ENCODE data around the gene PLK5. TPM values are rescaled to one million over a fixed set of nuclear protein-coding genes. Genes with fewer than 3 reads are reported as not detected.

PLK5 gene
- total RNA-seq, 1 donor from 2014 or later, result 0.26 TPM

DNA sequence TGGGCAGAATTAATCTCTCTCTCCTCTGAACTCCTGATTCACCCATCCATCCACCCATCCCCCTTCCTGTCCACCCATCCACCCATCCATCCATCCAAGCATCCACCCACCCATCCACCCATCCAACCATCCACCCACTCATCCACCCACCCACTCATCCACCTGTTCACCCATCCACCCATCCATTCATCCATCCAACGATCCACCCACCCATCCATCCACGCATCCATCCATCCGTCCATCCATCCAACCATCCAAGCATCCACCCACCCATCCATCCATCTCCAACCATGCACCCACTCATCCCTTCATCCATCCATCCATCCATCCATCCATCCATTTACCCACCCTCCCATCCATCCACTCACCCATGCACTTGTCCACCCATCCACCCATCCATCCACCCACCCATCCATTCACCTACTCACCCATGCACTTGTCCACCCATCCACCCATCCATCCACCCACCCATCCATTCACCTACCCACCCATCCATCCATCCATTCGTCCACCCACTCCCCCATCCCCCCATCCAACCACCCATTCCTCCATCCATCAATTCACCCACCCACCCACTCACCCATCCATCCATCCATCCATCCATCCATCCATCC is 25.6 kb downstream of the PLK5 start:
- no peaks in the 10 kb centered on the region for H3K9me3 Mint-ChIP-seq (ENCODE audit: low read depth)
- H3K27ac Mint-ChIP-seq, result no peak overlapping the region
- H3K27me3 Mint-ChIP-seq, result peaks cover 9% of the 10 kb centered on the region
- no peaks in the 10 kb centered on the region for H3K4me1 Mint-ChIP-seq (ENCODE audit: low read depth)
- H3K4me3 Mint-ChIP-seq (ENCODE audit: low read depth), result no peak overlapping the region
- DNase-seq (ENCODE audit: low spot score, unreplicated experiment), result no peak
- H3K36me3 Mint-ChIP-seq (ENCODE audit: insufficient read depth), result peaks cover 3% of the 10 kb centered on the region
- TF ChIP-seq, protein P1, sequence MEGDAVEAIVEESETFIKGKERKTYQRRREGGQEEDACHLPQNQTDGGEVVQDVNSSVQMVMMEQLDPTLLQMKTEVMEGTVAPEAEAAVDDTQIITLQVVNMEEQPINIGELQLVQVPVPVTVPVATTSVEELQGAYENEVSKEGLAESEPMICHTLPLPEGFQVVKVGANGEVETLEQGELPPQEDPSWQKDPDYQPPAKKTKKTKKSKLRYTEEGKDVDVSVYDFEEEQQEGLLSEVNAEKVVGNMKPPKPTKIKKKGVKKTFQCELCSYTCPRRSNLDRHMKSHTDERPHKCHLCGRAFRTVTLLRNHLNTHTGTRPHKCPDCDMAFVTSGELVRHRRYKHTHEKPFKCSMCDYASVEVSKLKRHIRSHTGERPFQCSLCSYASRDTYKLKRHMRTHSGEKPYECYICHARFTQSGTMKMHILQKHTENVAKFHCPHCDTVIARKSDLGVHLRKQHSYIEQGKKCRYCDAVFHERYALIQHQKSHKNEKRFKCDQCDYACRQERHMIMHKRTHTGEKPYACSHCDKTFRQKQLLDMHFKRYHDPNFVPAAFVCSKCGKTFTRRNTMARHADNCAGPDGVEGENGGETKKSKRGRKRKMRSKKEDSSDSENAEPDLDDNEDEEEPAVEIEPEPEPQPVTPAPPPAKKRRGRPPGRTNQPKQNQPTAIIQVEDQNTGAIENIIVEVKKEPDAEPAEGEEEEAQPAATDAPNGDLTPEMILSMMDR (IDR thresholded peaks at IDR 0.05; ENCODE audit: unreplicated experiment), result no peak

DNA sequence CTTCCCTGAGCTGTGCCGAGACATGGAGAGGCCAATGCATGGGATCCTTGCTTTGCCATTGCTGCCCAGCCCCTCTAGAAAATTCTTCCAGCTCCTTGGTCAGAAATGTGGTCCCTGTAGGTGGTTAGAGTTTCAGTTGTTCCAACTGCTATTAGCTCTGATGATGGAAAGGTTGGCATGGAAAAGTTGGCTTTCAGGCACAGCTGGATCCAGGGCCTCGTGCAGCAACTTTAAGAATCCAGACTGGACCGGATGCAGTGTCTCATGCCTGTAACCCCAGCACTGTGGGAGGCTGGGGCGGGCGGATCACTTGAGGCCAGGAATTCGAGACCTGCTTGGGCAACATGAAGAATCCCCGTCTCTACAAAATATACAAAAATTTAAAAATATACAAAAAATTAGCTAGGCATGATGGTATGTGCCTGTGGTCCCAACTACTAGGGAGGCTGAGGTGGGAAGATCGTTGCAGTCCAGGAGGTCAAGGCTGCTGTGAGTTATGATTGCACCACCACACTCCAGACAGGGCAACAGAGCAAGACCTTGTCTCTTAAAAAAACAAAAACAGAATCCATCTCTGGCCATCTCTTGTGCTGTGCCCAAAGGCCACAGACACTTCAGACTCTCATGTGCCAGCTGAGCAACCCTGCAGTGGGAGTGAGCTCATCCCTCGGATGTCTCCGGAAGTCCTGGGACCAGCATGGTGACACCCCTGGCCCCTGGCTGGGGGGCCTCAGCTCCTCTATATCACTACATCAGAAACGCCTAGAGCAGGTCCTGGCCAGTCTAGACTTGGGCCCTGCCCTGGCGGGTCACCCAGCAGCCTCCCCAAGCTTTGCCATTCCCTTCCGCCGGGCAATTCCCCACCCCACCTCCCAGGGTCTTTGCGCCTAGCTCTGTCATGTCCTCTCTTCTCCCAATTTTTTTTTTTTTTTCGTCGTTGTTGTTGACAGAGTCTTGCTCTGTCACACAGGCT is 27.5 kb downstream of the PLK5 start:
- TF ChIP-seq, protein P1 (IDR thresholded peaks at IDR 0.05; ENCODE audit: unreplicated experiment), result no peak
- Mint-ChIP-seq H3K4me3 (ENCODE audit: low read depth) (no peak overlapping the region), H3K9me3 (ENCODE audit: low read depth) (no peaks in the 10 kb centered on the region), H3K4me1 (ENCODE audit: low read depth) (no peaks in the 10 kb centered on the region), H3K27me3 (no peaks in the 10 kb centered on the region), H3K27ac (peak overlapping the region; percentile 9), H3K36me3 (ENCODE audit: insufficient read depth) (peaks cover 5% of the 10 kb centered on the region)
- DNase-seq (ENCODE audit: low spot score, unreplicated experiment), result no peak

DNA sequence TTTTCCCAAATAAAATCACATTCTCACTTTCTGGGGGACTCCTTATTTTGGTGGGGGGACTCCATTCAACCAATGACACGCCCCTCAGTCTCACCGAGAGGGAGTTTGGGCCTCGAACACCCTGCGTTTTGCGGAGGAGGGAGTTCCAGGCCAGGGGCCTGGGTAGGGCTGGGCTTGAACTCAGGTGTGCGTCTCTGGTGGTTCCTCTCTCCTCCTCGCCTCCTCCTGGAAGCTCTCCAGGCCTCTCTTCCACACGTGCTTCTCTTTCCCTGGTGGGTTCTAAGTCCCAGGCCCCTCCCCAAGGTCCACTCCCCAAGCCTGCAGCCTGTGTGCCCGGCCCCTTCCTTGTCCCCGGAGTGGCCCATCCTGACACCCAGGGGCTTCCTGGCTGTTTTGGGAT is 29.5 kb downstream of the PLK5 start:
- no peak overlapping the region for H3K4me3 Mint-ChIP-seq (ENCODE audit: low read depth)
- H3K36me3 Mint-ChIP-seq (ENCODE audit: insufficient read depth), result peaks cover 15% of the 10 kb centered on the region
- no peaks in the 10 kb centered on the region for H3K27me3 Mint-ChIP-seq
- no peak for DNase-seq (ENCODE audit: low spot score, unreplicated experiment)
- H3K9me3 Mint-ChIP-seq (ENCODE audit: low read depth), result no peaks in the 10 kb centered on the region
- TF ChIP-seq, protein P1 (IDR thresholded peaks at IDR 0.05; ENCODE audit: unreplicated experiment), result no peak
- no peaks in the 10 kb centered on the region for H3K4me1 Mint-ChIP-seq (ENCODE audit: low read depth)
- H3K27ac Mint-ChIP-seq, result no peak overlapping the region

DNA sequence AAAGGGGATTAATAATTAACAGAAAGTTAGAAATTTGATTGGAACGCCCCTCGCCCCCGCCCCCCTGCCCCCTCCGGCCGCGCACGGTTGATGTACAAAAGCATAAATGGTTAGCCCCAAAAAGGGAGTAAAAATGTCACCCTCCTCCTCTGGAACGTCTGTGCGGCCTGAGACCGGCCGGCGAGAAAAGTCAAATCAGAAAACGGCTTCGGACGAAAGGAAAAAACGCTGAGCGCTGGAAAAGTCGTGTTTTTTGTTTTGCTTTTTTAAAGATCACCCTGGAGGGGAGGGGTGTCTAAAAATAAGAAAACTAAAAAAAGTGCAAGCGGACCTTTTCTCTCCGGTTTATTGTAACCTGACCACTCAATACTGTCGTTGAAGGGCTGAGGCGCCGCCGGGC is 31.1 kb downstream of the PLK5 start:
- Mint-ChIP-seq H3K4me1 (ENCODE audit: low read depth) (no peaks in the 10 kb centered on the region), H3K9me3 (ENCODE audit: low read depth) (no peaks in the 10 kb centered on the region), H3K4me3 (ENCODE audit: low read depth) (no peak overlapping the region), H3K27ac (no peak overlapping the region), H3K27me3 (no peaks in the 10 kb centered on the region), H3K36me3 (ENCODE audit: insufficient read depth) (peaks cover 15% of the 10 kb centered on the region)
- TF ChIP-seq, protein P1 (IDR thresholded peaks at IDR 0.05; ENCODE audit: unreplicated experiment), result no peak
- DNase-seq (ENCODE audit: low spot score, unreplicated experiment), result no peak

DNA sequence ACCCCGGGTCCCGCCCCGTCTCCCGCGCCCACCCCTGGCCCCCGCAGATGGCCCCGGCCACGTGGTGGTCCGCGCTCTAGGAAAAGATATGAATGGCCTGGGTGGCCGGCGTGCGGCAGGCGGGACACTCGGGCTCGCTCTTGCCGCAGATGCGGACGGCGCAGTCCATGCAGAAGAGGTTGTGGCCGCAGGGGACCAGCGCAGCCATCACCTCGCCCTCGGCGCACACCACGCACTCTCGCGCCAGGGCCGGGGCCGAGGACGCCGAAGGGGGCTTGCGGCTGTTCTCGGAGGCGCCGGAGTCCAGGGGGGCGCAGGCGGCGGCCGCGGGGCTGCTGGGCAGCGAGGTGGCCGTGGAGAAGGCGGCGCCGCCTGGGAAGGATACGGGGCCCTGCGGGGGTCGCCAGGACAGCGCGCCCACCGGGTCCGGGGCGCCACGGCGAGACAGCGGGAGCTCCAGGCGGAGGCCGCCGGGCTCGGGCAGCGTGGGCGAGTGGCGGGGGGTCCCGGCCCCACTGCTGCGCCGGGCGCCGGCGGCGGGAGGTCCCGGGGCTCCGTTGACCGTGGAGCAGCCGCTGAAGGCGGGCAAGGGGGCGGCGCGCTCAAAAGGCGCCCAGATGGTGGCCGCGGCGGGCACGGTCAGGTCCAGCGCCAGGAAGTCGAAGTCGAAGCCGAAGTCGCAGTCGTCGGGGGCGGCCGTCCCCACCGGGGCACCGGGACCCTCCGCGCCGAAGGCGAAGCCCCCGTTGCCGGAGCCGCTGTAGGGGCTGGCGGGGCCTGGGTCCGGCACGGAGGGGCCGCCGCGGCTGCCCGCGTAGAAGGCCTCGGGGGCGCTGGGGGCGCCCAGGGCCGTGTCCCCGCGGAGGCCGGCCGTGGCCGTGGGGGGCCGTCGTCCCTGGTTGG is 31.9 kb downstream of the PLK5 start:
- Mint-ChIP-seq H3K27me3 (no peaks in the 10 kb centered on the region), H3K4me1 (ENCODE audit: low read depth) (no peaks in the 10 kb centered on the region), H3K4me3 (ENCODE audit: low read depth) (no peak overlapping the region), H3K36me3 (ENCODE audit: insufficient read depth) (peaks cover 15% of the 10 kb centered on the region), H3K27ac (no peak overlapping the region), H3K9me3 (ENCODE audit: low read depth) (no peaks in the 10 kb centered on the region)
- no peak for DNase-seq (ENCODE audit: low spot score, unreplicated experiment)
- TF ChIP-seq, protein P1 (IDR thresholded peaks at IDR 0.05; ENCODE audit: unreplicated experiment), result no peak

Measured in progenitor cell of endocrine pancreas (in vitro differentiated cells).